ENCODE data around the gene MGA.

GRCh38 chr15:41683955-41684354 is 23.8 kb downstream of the MGA start:
- TF ChIP-seq POLR2A (IDR thresholded peaks at IDR 0.05), result no peak
- no peak for TF ChIP-seq CTCF (IDR thresholded peaks at IDR 0.05)
- TF ChIP-seq EP300 (IDR thresholded peaks at IDR 0.05), result no peak

Measured in tibial nerve (tissue), 4 donors.